HL-60/S4 treated with retinoic acid at 250 ng/mL for 4 days and 3 days (cell line): ENCODE measurements around the gene KIF17.

Experiments used
- in situ Hi-C: fragments of 300-500 bp; cut with MboI; formaldehyde crosslinking; loops from 2 replicates; pipeline ENCODE4 v1.7.0; 2022; ENCODE audit warnings: low sequenced_read_pairs

Gene KIF17

GRCh38 chr1:20717452-20718342, at the start of gene KIF17:
Gene KIF17 (minus strand): TSS chr1:20718007. CDS start chr1:20717706, 301 bp downstream.
- in situ Hi-C loops, result no loop called here

GRCh38 chr1:20767271-20767670, 49.5 kb upstream of the KIF17 start:
- in situ Hi-C loops, result no loop called here

GRCh38 chr1:20763417-20763816, 45.6 kb upstream of the KIF17 start:
- in situ Hi-C loops, result no loop called here

GRCh38 chr1:20760322-20760721, 42.5 kb upstream of the KIF17 start:
- in situ Hi-C loops, result no loop called here

- in situ Hi-C loops, result no loop called here
Measured at GRCh38 chr1:20753589-20753988, 35.8 kb upstream of the KIF17 start.

GRCh38 chr1:20751462-20751990, 33.7 kb upstream of the KIF17 start:
- in situ Hi-C loops, result no loop called here

GRCh38 chr1:20742671-20743070, 24.9 kb upstream of the KIF17 start:
- in situ Hi-C loops, result no loop called here

- in situ Hi-C loops, result no loop called here
Measured at GRCh38 chr1:20740781-20741180, 23.0 kb upstream of the KIF17 start.

GRCh38 chr1:20739225-20739624, 21.4 kb upstream of the KIF17 start:
- in situ Hi-C loops, result no loop called here

- in situ Hi-C loops, result no loop called here
Measured at GRCh38 chr1:20735581-20736111, 17.8 kb upstream of the KIF17 start.

- in situ Hi-C loops, result no loop called here
Measured at GRCh38 chr1:20733360-20733975, 15.7 kb upstream of the KIF17 start.

GRCh38 chr1:20732588-20733359, 15.0 kb upstream of the KIF17 start, which contains the start of gene SH2D5:
Gene SH2D5 (minus strand): TSS chr1:20732703. CDS start chr1:20728044, 4,659 bp downstream.
- in situ Hi-C loops, result no loop called here

- in situ Hi-C loops, result no loop called here
Measured at GRCh38 chr1:20732071-20732587, 14.3 kb upstream of the KIF17 start.

GRCh38 chr1:20731057-20731991, 13.5 kb upstream of the KIF17 start:
- in situ Hi-C loops, result no loop called here

- in situ Hi-C loops, result no loop called here
Measured at GRCh38 chr1:20730690-20731056, 12.9 kb upstream of the KIF17 start.

- in situ Hi-C loops, result no loop called here
Measured at GRCh38 chr1:20729990-20730689, 12.3 kb upstream of the KIF17 start.

GRCh38 chr1:20729155-20729931, 11.5 kb upstream of the KIF17 start:
- in situ Hi-C loops, result no loop called here
